GM19043 (cell line): ENCODE results near the gene KCNQ4.

Experiments
- ATAC-seq: cut with Tn5 transposase; IDR thresholded peaks from one replicate; pipeline ENCODE4 v1.9.1; 2021; ENCODE audit warnings: low read depth; ENCODE audit not compliant: unreplicated experiment

The KCNQ4 gene

GRCh38 chr1:40818264-40818961, 34.8 kb downstream of the KCNQ4 start:
- peak; percentile 84 for ATAC-seq

DNA sequence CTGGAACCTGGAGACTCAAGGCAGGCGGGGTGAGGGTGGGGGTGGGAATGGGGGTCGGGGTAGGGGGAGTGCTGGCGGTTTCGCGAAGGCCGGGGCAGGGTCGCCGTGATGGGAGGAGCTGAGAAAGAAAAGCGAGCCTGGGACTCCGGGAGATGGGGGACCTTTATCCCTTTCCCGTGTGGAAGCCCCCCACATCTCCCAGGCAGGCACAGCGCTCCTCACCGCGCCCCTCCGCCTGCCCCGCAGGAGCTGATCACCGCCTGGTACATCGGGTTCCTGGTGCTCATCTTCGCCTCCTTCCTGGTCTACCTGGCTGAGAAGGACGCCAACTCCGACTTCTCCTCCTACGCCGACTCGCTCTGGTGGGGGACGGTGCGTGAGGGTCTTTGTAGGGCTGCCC, 35.5 kb downstream of the KCNQ4 start:
- no peak for ATAC-seq

GRCh38 chr1:40820251-40820797, 36.7 kb downstream of the KCNQ4 start:
- no peak for ATAC-seq

DNA sequence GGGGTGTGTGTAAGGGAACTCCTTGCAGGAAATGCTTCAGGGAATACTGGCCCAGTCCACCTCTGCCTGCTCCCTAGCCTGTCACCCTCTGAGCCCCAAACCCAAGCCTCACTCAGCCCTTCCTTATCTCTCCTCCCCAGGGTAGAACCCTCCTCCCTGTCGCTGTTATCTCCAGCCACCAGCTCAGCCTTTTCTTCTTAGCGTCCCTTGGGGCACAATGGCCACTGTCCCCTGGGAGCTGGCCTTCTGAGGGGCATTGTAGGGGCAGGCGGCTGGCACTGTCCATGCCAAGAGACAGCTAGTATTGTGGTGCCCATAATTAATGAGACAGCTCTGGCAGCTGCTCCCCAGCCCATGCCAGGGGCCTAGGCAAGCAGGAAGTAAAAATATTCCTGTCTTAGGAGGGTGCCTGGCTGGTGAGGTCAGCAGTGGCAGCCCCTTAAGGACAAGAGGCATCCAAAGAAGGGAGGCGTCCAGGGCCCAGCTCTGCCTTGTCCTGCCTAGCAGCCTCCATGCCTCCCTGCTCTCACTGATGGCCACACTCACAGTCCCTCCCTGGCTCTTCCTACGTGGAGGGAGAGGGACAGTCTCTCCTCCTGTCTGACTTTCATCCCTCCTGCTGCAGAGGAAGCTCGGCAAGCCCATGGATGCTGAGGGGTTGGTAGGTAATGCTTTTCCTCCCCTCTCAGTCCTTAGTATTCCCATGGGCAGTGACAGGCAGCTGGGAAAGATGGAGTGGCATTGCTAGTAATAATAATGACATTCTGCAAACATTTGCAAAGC, 37.5 kb downstream of the KCNQ4 start:
- no peak for ATAC-seq

DNA sequence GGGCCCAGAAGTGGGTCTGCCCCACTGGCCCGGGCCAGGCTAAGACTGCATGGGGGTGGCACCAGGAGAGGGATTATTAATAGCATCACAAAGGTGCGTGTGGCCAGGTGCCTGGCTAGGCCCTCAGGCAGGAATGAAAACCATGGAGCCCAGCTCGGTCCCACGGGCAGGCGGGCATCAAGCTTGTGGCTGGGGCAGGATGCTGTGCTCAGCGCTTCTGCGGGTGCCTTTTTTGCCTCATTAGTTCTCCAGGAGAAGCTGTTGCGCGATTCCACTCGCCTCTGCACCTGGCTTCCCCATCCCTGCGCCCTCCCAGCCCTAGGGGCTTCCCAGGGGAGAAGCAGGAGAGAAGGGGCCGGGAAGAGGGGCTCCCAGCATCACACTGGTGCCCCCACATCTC, 39.3 kb downstream of the KCNQ4 start:
- no peak for ATAC-seq

- no peak for ATAC-seq
Measured at GRCh38 chr1:40823345-40823744, 39.8 kb downstream of the KCNQ4 start.

DNA sequence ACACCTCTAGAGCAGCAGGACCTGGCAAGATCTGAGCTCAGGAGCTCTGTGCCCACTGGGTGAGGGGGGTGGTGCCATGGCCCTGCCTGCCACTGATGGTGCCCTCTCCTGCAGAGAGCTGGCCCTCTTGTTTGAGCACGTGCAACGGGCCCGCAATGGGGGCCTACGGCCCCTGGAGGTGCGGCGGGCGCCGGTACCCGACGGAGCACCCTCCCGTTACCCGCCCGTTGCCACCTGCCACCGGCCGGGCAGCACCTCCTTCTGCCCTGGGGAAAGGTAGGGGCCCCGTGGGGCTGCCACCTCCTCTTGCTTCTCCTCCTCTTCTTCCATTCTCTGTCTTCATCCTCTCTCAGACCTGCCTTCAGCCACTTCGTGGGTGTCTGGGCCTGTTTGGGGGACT, 40.4 kb downstream of the KCNQ4 start:
- no peak for ATAC-seq

DNA sequence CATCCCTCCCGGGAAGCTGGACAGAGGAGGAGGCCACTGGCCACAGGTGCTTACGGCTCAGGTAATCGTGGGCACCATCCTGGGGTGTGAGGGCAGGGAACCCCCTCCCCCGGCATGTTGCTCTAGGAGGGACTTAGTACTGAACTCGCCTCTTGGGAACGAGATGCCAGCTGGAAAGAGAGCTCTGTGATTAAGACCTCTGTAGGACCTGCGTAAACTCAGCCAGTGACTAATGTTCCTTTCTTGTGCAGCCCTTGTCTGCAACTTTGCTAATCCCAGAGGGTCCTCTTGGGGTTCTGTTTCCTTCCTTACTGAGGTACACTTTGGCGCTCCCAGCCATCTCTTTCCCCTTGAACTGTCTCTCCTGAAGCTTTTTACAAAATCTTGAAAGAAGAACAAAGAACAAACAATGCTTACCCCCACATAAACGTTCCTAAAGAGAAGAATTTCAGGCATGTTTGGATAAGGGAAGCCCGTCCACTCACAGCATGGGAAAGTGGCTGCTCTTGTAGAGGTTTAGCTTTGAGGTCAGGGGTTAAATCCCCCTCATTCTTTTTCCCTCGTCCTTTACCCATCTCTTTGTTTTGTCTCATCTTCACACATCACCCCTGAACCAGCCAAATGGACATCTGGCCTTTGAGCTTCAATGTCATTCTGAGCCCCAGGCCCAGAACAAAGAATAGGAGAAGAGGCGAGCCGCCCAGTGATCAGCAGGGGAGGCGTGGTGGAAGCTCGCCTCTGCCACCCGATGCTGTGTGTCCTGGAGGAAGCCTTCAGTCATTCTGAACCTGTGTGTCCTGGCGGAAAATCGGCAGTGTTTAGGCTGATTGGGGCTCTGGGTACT, 41.2 kb downstream of the KCNQ4 start:
- no peak for ATAC-seq

DNA sequence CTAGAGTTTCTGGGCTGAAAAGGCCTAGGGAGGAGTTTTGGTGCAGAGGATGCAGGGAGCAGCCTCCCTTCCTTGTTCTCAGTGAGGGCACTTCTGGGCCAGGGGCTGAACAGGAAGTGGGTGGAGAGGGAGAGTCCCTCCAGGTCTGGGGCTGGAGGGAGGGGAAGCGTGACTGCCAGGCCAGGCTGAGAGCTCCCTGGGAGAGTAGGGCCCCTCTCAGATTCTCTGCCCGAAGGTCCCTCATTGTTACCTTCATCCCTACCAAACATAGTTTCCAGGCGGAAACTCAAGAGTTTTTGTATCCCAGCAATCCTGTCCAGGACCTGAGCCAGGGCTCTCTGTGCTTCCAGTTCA, 41.8 kb downstream of the KCNQ4 start:
- ATAC-seq: peak; percentile 68

- no peak for ATAC-seq
Measured at GRCh38 chr1:40825996-40826395, 42.4 kb downstream of the KCNQ4 start.

- ATAC-seq: no peak
Measured at GRCh38 chr1:40829631-40830245, 46.2 kb downstream of the KCNQ4 start.

GRCh38 chr1:40830419-40830943, 46.9 kb downstream of the KCNQ4 start:
- no peak for ATAC-seq

DNA sequence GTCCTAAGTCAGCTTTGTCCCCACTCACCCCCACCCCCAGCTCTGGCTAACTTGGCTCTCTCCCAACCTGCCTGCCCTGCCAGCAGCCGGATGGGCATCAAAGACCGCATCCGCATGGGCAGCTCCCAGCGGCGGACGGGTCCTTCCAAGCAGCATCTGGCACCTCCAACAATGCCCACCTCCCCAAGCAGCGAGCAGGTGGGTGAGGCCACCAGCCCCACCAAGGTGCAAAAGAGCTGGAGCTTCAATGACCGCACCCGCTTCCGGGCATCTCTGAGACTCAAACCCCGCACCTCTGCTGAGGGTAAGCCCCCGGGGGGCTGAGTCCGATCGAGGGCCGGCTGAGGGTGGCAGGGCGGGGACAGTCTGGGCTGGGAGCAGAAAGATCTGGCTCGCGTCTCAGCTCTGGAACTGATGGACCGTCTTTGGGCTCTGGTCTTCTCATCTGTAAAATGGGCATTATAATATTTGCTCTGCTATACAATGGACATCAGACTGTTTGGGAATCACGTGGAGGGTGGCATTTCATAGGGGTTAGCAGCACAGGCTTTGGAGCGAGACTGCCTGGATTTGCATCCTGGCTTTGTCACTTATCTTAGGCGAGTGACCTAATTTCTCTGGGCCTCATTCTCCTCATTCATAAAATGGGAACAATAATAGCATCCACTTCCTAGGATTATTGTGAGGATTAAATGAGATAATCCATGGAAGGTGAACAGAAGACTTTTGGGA, 47.6 kb downstream of the KCNQ4 start:
- ATAC-seq: no peak

DNA sequence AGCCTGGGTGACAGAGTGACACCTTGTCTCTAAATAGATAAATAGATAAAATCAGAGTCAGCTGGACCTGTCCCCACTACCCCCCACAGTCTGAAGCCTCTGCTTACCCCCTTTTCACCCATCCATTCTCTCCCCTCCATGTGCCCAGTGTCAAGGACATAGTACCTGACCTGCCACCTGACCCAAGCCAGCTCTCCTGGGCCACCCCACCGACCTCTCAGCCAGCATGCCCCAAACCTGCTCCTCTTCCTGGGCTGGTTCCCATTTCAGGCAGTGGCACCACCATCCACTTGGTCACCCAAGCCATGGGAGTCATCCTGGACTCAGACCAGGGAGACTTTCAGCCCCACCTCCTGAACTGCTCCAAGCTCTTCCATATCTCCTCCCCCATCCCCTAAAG, 50.4 kb downstream of the KCNQ4 start:
- ATAC-seq: no peak

DNA sequence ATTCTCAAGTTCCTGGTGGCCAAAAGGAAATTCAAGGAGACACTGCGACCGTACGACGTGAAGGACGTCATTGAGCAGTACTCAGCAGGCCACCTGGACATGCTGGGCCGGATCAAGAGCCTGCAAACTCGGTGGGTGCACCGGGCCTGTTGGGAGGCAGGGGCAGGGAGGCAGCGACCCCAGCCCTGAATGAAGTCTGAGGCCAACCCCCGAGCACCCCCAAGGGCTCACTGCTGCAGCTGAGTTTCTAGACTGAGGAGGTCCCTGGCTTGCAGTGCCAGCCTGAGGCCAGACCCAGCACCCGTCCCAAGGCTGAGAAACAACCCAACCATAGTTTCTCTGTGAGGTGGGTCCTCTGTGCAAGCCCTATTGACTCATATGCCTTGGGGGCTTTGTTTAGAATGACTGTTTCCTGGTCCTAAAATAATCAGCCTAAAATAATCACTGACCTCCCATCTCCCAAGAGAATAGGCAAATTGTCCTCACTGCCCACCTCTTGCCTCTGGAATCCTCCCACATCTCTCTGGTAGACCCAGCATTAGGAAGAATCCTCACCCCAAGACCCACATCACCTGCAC, 51.5 kb downstream of the KCNQ4 start:
- ATAC-seq: no peak

DNA sequence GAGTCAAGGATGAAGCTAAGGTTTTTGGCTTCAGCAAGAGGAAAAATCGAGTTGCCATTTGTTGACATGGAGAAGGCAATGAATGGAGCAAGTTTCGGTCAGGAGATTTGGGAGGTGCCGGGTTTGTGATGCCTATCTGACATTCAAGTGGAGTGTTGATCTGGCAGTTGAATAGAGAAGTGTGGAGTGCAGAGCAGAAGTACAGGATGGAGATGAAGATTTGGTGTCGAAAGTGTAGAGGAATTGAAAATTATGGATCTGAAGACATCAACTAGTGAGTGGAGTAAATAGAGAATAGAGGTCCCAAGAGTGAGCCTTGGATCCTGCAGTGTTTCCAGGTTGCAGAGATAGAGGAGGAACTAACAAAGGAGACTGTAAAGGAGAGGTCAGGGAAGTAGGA, 52.7 kb downstream of the KCNQ4 start:
- no peak for ATAC-seq

DNA sequence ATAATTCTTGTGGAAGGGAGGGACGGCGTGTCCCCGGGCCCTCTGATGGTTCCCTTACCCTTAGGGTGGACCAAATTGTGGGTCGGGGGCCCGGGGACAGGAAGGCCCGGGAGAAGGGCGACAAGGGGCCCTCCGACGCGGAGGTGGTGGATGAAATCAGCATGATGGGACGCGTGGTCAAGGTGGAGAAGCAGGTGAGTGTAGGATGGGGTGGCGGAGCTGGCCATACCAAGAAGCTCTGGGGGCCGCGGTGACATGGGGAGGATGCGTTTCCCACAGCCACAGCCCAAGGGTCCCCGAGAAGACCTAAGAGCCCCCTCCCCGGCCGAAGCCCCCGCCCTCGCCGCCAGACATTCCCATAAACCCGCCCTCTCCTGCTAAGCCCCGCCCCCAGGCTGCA, 54.0 kb downstream of the KCNQ4 start:
- no peak for ATAC-seq

DNA sequence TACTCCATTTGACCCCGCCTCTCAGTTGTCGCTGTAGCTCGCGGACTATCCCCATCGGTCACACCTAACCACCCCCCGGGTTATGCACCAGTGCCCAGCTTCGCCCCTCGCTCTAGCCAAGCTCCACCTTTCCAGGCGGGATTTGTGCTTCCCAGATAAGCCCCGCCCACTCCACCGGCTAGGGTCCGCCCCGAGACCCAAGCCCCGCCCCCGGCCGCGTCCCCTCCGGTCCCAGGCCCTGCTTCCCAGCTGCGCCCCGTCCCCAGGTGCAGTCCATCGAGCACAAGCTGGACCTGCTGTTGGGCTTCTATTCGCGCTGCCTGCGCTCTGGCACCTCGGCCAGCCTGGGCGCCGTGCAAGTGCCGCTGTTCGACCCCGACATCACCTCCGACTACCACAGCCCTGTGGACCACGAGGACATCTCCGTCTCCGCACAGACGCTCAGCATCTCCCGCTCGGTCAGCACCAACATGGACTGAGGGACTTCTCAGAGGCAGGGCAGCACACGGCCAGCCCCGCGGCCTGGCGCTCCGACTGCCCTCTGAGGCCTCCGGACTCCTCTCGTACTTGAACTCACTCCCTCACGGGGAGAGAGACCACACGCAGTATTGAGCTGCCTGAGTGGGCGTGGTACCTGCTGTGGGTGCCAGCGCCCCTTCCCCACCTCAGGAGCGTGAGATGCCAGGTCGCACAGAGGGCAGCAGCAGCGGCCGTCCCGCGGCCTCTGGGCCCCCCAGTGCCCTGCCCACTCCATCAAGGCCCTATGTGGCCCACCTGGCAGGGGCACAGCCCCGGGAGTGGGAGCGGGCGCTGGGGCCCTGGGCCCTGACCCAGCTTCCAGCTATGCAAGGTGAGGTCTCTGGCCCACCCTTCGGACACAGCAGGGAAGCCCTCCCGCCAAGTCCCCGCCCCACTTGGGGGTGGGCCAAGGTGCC, 54.7 kb downstream of the KCNQ4 start:
- ATAC-seq: no peak
